HG02610 (cell line): ENCODE data around the gene FAM53A.
"Not testable (repeated sequence)": the region's sequence is repeated elsewhere in the genome, so short reads cannot be mapped to it uniquely, and the experiment has no call there.

ENCODE experiments used
- ATAC-seq: cut with Tn5 transposase; IDR thresholded peaks from one replicate; pipeline ENCODE4 v1.9.1; 2021; ENCODE audit warnings: mild to moderate bottlenecking, moderate library complexity; ENCODE audit not compliant: unreplicated experiment

The FAM53A gene

DNA sequence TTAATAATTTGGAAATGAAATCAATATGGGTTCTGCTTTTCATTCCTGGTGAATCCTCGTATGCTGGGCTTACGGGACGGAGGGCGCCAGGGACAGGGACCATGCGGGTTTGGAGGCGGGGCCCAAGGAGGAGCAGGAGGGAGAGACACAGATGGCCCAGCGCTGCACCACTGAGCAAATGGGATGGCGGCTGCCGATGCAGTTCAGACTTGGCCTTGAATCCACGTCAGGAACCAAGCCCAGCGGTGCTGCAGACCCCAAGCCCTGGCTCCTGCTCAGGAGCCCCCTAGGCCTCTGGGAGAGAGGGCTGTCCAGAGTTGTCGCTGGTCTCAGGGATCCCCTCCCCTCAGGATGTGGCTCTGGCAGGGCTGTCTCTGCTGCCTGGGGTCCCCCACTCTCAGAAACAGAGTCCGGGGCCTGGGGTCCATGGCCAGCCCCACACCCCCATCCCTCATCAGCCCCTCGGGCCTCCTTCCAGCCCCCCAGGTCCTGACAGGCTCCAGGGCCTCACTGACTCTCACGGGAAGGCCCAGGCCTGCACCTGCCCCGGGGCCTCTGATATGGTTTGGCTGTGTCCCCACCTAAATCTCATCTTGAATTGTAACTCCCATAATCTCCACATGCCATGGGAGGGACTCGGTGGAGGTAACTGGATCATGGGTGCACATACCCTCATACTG is 75.2 kb downstream of the FAM53A start:
- ATAC-seq = no peak

DNA sequence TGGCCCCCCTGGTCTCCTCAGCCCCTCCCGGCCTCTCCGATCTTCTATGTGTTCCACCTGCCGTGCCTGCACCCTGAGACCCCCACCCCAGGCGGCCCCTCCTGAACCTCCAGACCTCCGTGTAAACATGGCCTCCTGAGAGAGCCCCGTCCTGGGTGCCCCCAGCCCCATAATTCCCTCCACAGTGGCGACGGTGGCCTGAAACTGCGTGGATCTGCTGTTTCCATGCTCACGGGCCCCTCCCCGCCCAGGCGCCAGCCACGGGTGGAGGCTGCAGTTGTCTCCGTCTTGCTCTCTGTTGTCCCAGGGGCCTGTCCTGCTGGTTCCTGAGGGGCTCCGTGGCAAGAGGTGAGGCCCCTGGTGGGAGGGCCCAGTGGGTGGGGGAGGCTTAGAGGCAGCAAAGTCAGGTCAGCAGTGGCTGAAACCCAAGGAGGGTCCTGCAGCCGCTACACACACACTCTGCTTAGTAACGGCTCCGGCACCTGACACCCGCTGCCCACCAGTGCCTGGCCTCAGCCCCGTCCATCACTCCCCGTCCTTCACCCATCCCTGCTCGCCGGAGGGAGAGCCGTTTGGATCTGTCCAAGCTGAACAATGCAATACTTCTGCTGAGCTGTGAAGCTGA is 75.8 kb downstream of the FAM53A start:
- no peak for ATAC-seq

DNA sequence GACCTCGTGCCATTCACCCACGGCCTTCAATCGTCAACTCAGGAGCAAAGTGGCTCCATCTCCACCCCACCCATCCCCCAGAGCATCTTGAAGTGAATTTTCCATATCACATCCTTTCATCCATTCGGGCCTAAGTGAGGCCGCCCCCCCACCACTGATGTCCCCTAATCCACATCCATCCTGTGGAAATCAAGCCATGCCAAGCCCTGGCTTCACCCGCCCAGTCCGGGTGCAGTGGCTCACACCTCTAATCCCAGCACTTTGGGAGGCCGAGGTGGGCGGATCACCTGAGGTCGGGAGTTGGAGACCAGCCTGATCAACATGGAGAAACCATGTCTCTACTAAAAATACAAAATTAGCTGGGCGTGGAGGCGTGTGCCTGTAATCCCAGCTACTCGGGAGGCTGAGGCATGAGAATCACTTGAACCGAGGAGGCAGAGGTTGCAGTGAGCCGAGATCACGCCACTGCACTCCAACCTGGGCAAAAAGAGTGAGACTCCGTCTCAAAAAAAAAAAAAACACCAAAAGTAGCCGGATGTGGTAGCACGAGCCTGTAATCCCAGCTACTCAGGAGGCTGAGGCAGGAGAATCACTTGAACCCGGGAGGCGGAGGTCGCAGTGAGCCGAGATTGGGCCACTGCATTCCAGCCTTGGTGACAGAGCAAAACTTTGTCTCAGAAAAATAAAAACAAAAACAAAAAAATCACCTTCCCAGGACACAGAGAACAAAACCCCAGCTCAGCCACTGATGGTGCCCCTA is 76.5 kb downstream of the FAM53A start:
- ATAC-seq = not testable (repeated sequence)

DNA sequence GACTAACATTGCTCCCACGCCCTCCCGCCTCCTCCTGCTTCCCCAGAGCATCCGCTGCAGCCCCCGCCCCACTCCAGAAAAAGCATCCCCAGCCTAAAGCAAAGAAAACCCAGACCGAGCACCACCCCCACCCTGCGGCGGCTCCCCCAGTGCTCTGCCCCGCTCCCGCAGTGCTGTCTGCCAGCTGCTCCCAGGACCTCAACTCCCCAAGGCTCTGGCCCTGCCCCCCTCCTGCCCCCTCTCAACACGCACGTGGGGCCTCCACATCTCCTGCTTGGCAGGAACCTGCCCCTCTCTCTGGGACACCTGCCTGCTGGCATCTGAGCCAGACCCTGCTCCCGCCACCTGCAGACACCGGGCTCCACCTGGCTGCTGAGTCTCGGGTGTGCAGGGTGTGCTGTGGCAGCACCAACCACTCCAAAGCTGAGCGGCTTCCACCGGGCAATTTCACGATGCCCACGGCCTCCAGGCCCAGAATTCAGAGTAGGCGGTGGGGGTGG is 79.4 kb downstream of the FAM53A start:
- ATAC-seq = no peak

DNA sequence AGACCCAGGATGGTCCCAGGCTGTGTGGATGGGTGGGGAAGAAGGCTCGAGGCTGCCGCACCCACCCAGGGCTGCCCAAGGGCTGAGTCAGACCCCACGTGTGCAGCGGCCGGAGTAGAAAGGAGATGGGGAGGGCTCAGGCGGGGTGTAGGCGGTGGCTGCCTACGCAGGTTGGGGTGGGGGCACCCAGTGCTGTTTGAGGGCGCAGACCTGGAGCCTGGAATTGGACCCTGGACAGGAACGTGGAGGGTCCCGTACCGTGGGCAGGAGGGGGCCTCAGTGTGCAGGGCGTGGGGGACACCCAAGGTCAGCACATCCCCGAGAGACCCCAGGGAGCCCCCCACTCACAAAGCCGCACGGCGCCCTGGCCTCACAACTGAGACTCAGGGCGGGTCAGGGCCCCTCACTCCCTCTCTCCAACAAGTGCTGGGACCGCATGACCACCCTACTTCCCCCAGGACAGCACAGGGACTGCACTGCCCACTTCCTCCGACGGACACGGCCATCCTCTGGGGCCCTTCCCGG is 79.9 kb downstream of the FAM53A start:
- no peak for ATAC-seq

DNA sequence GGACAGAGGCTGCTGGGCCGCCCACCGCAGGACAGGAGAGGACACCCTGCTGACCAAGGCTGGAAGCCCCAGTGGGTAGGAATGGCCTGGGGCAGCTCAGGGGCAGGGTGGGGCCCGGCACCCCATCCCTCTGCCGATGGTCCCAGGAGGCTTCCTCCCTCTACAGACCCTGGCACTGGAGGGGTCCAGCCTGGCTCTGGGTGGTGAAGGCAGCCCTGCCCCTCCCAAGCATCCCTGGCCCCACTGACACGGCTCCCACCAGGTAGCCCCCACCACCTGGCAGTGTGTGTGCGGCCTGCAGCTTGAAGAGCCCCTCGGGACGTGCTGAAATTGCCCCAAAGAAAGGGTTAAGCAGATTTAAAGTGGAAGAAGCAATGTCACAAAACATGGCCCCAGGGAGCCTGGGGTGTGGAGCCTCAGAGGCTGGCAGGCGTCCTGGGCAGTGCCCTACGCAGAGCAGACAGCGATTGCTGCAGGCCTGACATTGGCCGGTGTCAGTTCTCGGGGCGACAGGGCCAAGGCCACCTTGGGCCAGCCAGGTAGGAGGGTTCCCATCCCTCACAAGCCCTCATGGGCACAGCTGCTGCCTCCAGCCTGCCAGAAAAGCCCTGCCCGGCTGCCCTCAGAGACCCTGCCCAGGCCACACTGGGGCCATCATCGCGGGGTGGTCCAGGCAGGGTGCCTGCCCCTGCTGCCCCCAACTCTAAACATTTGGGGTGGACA is 80.5 kb downstream of the FAM53A start:
- no peak for ATAC-seq

DNA sequence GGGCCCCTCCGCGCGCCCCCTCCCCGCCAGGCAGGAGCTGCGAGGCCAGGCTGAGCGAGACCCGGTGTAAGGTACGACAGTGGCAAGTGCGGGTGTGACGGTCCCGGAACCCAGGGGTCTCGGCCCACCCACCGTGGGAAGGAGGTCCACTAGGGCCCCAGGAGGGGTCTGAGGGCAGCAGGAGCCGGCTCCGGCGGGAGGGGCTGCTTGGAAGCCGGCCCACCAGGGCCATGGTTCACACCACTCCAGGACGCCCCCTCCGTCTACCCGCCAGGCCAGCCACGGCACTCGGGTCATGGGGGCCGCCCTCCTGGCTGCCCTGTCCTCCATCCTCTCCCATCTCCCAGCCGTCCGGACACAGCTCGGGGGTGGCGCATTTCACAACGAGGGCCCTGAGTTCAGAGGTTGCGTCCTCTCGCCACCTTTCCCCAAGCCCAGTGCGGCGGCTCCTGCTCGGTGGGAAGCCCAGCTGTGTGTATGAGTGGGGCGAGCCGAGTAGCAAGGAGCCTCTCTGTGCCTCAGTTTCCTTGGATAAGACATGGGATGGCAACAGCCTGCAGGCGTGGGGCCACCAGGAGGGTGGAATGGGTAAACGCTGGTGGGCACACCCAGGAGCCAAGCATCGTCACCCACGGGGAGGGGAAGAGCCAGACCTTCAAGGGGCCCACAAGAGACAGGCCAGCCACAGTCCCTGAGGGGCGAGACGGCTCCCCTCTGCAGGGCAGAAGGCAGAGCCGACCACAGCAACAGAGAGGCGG is 81.3 kb downstream of the FAM53A start:
- ATAC-seq = no peak

DNA sequence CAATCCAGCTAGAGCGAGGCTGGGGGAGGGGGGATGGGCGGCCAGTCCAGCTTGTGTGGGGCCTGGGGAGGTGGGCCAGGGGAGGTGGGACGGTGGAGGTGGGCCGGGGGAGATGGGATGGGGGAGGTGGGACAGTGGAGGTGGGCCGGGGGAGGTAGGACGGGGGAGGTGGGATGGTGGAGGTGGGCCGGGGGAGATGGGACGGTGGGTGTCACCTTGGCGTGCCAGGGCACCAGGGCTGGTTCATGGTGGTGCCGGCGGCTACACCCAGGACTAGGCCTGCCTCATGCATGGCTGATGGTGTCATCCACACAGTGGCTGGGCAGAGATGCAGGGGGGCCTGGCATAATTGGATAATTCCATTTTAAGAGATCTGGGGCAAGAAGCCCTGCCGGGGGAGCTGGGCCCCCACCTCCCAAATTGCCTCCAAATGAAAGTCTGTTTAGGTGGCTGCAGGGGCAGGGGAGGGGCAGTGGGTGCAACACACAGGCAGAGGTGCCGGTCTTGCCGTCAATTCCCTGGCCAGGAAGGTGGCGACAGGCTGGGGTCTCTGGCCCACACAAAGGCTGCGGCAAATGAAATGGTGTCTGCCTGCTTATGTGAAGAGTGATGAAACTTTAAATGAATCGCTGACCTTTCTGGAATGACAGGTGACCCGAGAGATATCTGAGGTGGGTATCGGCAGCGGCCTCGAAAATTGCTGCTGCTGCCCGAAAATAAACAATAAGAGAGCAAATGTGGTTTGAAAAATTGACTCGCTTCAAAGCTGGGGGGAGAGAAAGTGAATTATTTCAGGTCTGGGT is 82.1 kb downstream of the FAM53A start:
- ATAC-seq = no peak

DNA sequence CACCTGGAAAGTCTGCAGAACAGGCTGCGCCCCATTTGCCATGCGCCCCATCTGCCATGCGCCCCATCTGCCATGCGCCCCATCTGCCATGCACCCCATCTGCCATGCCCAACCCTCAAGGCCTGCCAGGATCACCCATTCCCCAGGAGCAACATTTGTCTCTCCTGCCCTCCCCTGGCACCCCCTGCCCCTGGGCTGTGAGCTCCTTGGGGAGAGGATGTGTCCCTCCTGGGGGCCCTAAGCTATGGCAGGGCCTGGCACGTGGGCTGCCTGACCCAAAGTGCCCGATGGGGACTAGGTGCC is 82.6 kb downstream of the FAM53A start:
- no peak for ATAC-seq

DNA sequence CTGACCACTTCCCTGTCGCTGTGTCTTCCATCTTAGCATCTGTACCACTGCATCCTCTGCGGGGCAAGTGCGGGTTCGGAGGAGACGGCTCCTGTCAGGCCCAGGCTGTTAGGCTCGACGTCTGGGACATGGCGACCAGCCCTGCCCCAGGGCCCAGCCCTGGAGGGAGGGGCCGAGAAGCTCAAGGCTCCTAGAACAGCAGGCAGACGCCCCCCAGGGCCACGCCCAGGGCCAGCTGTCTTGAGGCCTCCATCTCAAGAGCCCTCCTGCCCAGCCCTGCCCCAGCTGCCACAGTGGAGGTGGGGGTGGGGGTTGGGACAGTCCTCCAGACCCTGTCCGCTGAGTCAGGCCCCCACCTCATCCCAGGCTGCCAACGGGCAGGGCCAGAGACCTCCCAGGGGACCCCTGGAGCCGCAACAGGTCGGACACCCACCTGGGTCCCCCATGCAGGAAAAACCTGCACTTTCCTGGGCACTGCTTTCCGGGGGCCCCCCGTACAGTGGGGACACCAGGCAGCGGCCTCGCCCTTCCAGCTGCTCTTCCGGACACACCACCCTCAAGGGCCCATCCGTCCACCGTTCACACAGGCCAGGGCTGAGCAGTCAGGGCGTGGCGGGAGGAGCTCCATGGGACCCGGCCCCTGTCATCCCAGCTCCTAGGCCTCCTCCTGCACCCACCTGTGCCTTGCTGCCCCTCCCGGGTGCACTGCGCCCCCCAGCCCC is 83.1 kb downstream of the FAM53A start:
- ATAC-seq = no peak

DNA sequence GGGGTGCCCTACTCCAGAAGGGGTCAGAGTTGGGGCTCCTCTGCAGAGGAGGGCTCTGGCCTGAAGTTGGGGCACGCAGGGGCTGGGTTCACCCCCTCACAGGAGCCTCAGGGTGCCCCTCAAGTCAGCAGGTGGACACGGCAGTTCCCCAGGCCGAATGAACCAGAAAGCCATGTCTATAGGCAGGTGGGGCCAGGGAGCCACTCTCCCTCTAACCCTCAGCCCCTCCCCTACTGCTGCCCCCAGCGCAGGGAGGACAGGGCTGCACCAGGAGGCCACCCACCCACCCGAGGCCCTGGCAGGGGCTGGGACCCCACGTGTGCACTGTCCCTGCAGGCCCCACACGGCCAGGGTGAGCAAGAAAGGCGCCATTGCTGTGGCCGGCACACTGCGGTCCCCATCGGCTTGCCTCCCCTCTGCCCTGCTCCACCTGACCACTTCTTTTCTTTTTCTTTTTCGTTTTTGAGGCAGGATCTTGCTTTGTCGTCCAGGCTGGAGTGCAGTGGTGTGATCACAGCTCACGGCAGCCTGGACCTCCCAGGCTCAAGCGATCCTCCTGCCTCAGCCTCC is 83.8 kb downstream of the FAM53A start:
- ATAC-seq = no peak

DNA sequence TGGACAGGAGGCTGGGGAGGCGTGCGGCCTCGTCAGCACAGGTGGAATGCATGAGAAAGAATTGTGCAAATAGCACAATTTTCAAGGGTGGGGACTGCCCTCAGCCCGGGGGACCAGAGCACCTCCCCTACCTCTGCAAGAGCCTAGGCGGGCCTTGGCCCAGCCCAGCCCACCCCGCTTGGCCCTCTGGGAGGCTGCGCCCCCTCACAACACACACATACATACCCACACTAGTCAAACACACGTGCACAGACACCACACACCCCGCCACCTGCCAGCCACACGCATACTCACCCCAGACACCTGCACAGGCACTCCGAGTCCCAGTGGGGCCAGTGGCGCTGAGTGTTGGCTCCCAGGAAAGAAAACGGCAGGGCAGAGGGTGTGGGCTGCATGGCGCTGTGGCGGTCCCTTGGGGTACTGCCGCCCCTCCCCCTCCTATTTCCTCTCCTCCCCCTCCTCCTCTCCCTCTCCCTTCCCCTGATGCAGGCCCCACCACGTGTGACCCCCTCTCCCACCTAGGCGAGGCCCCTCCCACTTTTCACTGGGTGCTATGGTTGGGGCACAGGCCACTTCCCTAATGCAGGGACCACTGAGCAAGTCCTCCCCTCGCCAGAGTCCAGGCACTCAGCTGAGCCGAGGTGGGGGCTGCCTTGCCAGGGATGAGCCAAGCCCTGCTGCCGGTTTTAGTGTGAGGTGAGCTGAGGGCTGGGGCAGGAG is 84.5 kb downstream of the FAM53A start:
- no peak for ATAC-seq

DNA sequence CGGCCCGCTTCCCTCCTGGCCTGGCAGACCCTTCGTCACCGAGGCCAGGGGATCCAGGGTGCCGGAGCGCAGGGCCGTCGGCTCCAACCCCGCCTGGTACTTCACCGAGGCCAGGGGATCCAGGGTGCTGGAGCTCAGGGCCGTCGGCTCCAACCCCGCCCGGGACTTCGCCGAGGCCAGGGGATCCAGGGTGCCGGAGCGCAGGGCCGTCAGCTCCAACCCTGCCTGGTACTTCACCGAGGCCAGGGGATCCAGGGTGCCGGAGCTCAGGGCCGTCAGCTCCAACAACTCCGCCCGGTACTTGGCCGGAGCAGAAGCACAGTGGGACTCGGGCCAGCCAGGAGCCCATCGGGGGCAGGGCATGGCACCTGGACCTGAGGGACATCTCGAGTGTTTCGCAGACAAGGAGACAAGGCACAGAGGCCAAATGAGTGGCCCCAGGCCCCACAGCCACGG is 85.1 kb downstream of the FAM53A start:
- ATAC-seq = no peak

DNA sequence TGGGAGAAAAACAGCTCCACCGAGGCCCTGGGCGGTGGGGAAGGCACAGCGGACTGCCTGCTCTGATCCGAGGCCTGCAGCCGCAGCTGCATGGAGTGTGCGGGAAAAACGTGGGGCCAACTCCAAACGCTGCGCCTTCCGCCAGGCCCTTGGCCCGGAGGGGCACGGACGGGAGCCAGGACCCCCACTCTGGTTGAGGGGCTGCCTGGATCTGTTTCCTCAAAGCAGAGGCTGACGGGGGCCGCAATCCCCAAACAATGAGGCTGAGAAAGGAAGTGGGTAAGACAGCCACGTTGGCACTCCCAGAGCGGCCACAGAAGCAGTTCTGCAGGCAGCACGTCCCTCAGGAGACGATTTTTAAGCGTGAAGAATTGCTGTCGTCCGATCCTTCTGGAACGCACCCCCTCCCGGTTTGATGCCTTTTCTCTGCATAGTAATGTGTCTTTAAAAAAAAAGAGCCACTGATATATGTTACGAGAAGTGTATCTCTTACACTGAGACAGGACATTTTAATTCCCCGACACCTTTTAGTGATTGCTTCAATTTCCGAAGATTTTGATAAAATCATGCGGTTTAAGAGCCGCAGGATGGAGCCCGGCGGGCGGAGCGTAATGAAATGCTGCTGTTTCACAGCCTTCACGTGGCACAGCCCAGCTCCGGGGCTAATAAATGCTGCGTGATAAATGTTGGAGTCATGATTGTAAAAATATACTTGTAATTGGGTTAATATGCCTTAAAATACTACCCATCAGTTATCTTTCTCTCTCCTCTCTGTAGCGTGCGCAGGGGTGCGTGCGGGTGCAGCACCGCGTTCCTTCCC is 85.7 kb downstream of the FAM53A start:
- ATAC-seq = no peak

DNA sequence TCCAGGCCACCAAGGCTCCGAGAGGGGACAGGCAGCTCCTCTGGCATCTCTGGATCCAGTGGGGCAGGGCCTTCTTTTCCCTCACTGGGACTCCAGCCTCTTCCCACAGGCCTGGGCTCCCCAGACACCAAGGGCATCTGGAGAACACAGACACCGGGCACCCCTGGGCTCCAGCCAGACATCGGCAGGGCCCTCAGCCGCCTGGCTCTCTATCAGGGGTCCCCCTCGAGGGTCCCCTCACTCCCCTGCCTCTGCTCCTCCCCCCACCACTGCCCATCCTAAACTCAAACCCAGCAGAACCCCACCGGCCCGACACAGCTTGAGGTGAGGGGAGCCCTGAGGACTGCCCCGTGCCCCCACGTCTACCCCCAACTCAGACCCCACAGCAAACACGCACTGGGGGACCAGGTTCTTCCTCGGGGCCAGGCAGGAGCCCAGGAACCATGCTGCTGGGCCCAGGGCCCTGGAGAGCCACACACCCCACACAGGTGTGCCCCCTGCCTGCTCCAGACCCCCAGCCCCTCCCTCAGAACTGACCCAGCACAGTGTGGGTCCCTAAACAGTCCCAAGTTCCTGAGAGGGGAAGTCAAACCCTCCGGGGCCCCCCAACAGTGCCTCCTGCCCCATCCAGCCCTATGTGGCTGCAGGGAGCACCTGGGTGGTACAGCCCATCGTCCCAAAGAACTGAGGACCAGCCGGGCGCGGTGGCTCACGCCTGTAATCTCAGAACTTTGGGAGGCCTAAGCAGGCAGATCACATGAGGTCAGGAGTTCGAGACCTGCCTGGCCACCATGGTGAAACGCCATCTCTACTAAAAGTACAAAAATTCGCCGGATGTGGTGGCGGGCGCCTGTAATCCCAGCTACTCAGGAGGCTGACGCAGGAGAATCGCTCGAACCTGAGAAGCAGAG is 86.8 kb downstream of the FAM53A start:
- no peak for ATAC-seq

DNA sequence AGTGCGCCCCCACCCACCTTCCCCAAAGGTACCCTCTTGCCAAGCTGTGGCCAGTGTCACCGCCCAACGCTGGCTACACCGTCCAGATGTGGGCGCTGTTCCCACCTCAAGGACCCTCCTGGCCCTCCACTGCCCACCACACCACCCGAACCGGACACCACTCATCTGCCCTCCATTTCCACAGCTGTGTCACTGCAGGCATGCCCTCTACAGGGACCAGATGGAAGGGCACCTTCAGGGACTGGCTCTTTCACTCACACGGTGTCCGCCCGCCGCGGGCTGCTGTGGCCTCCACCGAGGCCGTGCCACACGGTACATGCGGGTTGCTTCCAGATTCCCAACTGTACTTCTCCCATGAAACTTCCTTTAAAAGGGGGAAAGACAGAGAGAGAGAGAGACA is 87.7 kb downstream of the FAM53A start:
- ATAC-seq = no peak
